HL-60 (cell line): ENCODE results near the gene AIG1.

Experiments used
- DNase-seq, 2 experiments: peaks; one replicate each; pipeline ENCODE4 v3.0.0-alpha.2; 2010 to 2020; ENCODE audit warnings: low read depth in 1 of 2, low spot score in 1 of 2
- H3K27ac ChIP-seq: fragments of 250-450 bp; sonication (Bioruptor Pico); replicated peaks from 2 replicates; pipeline ENCODE4 v1.5.1; 2020; ENCODE audit warnings: mild to moderate bottlenecking, moderate library complexity
- H3K27me3 ChIP-seq: fragments of 250-450 bp; sonication (Bioruptor Pico); 2 replicates; pipeline ENCODE4 v1.5.1; 2021; ENCODE audit warnings: mild to moderate bottlenecking, moderate library complexity; ENCODE audit not compliant: insufficient read depth, poor library complexity, severe bottlenecking
- H3K4me3 ChIP-seq: replicated peaks from 2 replicates; pipeline ENCODE4 v1.5.1; 2011; ENCODE audit warnings: mild to moderate bottlenecking, control low read depth, low read length; ENCODE audit not compliant: insufficient read depth
- CTCF ChIP-seq: IDR thresholded peaks from one replicate; pipeline ENCODE4 v1.5.1; 2011; ENCODE audit warnings: low read length, control low read depth, inconsistent platforms; ENCODE audit not compliant: insufficient read depth
- GABPA ChIP-seq: IDR thresholded peaks from 2 replicates; pipeline ENCODE4 v1.6.1; 2012; ENCODE audit warnings: low read depth
- POLR2AphosphoS5 ChIP-seq: IDR thresholded peaks from 2 replicates; pipeline ENCODE4 v1.6.1; 2012; ENCODE audit warnings: low read depth
- REST ChIP-seq: IDR thresholded peaks from 2 replicates; pipeline ENCODE4 v1.6.1; 2012; ENCODE audit warnings: low read depth; ENCODE audit not compliant: insufficient replicate concordance
- SPI1 ChIP-seq: IDR thresholded peaks from 2 replicates; pipeline ENCODE4 v1.6.1; 2012; ENCODE audit warnings: low read depth, mild to moderate bottlenecking, borderline replicate concordance
- long read RNA-seq: library from polyadenylated mRNA; unstranded; transcript quantifications from one replicate; pipeline ENCODE4 v2.0.0, GENCODE V29; 2020

The AIG1 gene
- long read RNA-seq, transcript AIG1-210 (6 exons, 3,064 nt): minor isoform, 7 of 221 reads
- long read RNA-seq, transcript AIG1-202 (6 exons, 1,395 nt): major isoform, 101 of 221 reads
- long read RNA-seq, transcript AIG1-208 (4 exons, 3,393 nt): minor isoform, 38 of 221 reads
- long read RNA-seq, partial matches to known transcripts: 22 of 221 reads
- long read RNA-seq, other reads (novel, unspliced or antisense): 50 of 221 reads

GRCh38 chr6:143060806-143061596 lies at the start of gene AIG1:
TSS of gene AIG1 (plus strand) at chr6:143060889. CDS start at chr6:143060926, 37 bp downstream.
- Histone ChIP-seq H3K27me3 (no peaks in the 10 kb centered on the region), H3K27ac (peak within 1 kb of the TSS; percentile 91), H3K4me3 (peak within 1 kb of the TSS; percentile 83)
- TF ChIP-seq CTCF (no peak), SPI1 (no peak), REST (no peak), GABPA (no peak), POLR2AphosphoS5 (peak; percentile 50; the same call in 1 of the 2 replicates)
- peak; percentile 44 to 68 for DNase-seq

GRCh38 chr6:143014764-143015163 lies 45.9 kb upstream of the AIG1 start:
- no peak for TF ChIP-seq GABPA
- TF ChIP-seq CTCF: no peak
- TF ChIP-seq POLR2AphosphoS5: no peak
- no peak for TF ChIP-seq REST
- TF ChIP-seq SPI1: no peak
- Histone ChIP-seq H3K27ac (no peak overlapping the region), H3K27me3 (no peaks in the 10 kb centered on the region), H3K4me3 (no peak overlapping the region)
- no peak for DNase-seq

- no peaks in the 10 kb centered on the region for H3K27me3 ChIP-seq
- no peak overlapping the region for H3K27ac ChIP-seq
- TF ChIP-seq SPI1 (no peak), CTCF (no peak), GABPA (no peak), REST (no peak), POLR2AphosphoS5 (no peak)
- no peak overlapping the region for H3K4me3 ChIP-seq
- no peak for DNase-seq
These were observed 45.4 kb upstream of the AIG1 start for GRCh38 chr6:143015300-143015706.
